GM18505 (cell line): ENCODE measurements around the gene PMM2.

ENCODE experiments used
- ATAC-seq: cut with Tn5 transposase; IDR thresholded peaks from one replicate; pipeline ENCODE4 v1.9.1; 2021; ENCODE audit not compliant: unreplicated experiment
- POLR2A ChIP-seq: IDR thresholded peaks from 4 replicates; pipeline ENCODE4 v1.6.1; 2011; ENCODE audit warnings: borderline replicate concordance; ENCODE audit not compliant: insufficient read depth, insufficient read length; ENCODE audit errors: extremely low read depth

PMM2 gene

GRCh38 chr16:8846401-8846932 lies 48.8 kb downstream of the PMM2 start:
- no peak for ATAC-seq
- no peak for TF ChIP-seq POLR2A

- no peak for TF ChIP-seq POLR2A
- no peak for ATAC-seq
Measured at GRCh38 chr16:8847145-8847544, 49.5 kb downstream of the PMM2 start.

GRCh38 chr16:8847623-8848022 lies 50.0 kb downstream of the PMM2 start:
- TF ChIP-seq POLR2A, result no peak
- ATAC-seq, result no peak

GRCh38 chr16:8848231-8848938 lies 50.7 kb downstream of the PMM2 start:
- TF ChIP-seq POLR2A, result no peak
- ATAC-seq, result no peak

- no peak for TF ChIP-seq POLR2A
- ATAC-seq, result no peak
Measured at GRCh38 chr16:8848939-8849391, 51.3 kb downstream of the PMM2 start.

- no peak for ATAC-seq
- no peak for TF ChIP-seq POLR2A
Measured at GRCh38 chr16:8849411-8850011, 51.9 kb downstream of the PMM2 start.

GRCh38 chr16:8850279-8850885 lies 52.7 kb downstream of the PMM2 start:
- no peak for ATAC-seq
- TF ChIP-seq POLR2A, result no peak

- no peak for TF ChIP-seq POLR2A
- ATAC-seq, result no peak
Measured at GRCh38 chr16:8851761-8852403, 54.2 kb downstream of the PMM2 start.

- no peak for ATAC-seq
- TF ChIP-seq POLR2A, result no peak
Measured at GRCh38 chr16:8852534-8852933, 54.9 kb downstream of the PMM2 start.

- no peak for ATAC-seq
- no peak for TF ChIP-seq POLR2A
Measured at GRCh38 chr16:8853150-8853549, 55.5 kb downstream of the PMM2 start.

- no peak for ATAC-seq
- no peak for TF ChIP-seq POLR2A
Measured at GRCh38 chr16:8853611-8854010, 56.0 kb downstream of the PMM2 start.

- no peak for TF ChIP-seq POLR2A
- no peak for ATAC-seq
Measured at GRCh38 chr16:8854298-8854948, 56.8 kb downstream of the PMM2 start.
